ENCODE results near the gene RYR3.

GRCh38 chr15:33754242-33754641, 443.5 kb downstream of the RYR3 start:
- no peak for TF ChIP-seq CTCF (conservative IDR thresholded peaks at IDR 0.05; ENCODE audit: low read length)
- no peak for TF ChIP-seq EZH2phosphoT487 (IDR thresholded peaks at IDR 0.05; ENCODE audit: borderline replicate concordance)
